Endodermal cell (in vitro differentiated cells): ENCODE data around the gene ABCC1. TPM values are rescaled to one million over a fixed set of nuclear protein-coding genes. Genes with fewer than 3 reads are reported as not detected.

Source experiments
- DNase-seq: peaks from one replicate; pipeline ENCODE4 v3.0.0-alpha.2; 2017
- H3K27ac ChIP-seq: 2 replicates; pipeline ENCODE4 v1.5.1; 2013; ENCODE audit warnings: mild to moderate bottlenecking, low read depth, low read length, moderate library complexity
- H3K27me3 ChIP-seq: 2 replicates; pipeline ENCODE4 v1.6.1; 2013; ENCODE audit warnings: mild to moderate bottlenecking, low read length, moderate library complexity; ENCODE audit not compliant: insufficient read depth, control insufficient read depth, poor library complexity, severe bottlenecking
- H3K36me3 ChIP-seq: 2 replicates; pipeline ENCODE4 v1.7.0; 2013; ENCODE audit warnings: mild to moderate bottlenecking, low read length, moderate library complexity; ENCODE audit not compliant: control insufficient read depth, insufficient read depth
- H3K4me1 ChIP-seq: one replicate; pipeline ENCODE4 v1.7.0; 2013; ENCODE audit warnings: low read length; ENCODE audit not compliant: control insufficient read depth, insufficient read depth
- H3K4me3 ChIP-seq: 2 replicates; pipeline ENCODE4 v1.5.1; 2013; ENCODE audit warnings: mild to moderate bottlenecking, low read length, moderate library complexity
- H3K9ac ChIP-seq: 2 replicates; pipeline ENCODE4 v1.6.1; 2013; ENCODE audit warnings: mild to moderate bottlenecking, low read length, moderate library complexity; ENCODE audit not compliant: poor library complexity, severe bottlenecking; ENCODE audit errors: extremely low read depth
- H3K9me3 ChIP-seq: 2 replicates; pipeline ENCODE4 v1.6.1; 2013; ENCODE audit warnings: mild to moderate bottlenecking, low read length, moderate library complexity; ENCODE audit not compliant: control insufficient read depth
- H3K27ac Mint-ChIP-seq: 2 replicates; pipeline ENCODE4 v1.8.0; 2020; ENCODE audit warnings: mixed read lengths
- H3K27me3 Mint-ChIP-seq: 2 replicates; pipeline ENCODE4 v1.8.0; 2021; ENCODE audit warnings: mild to moderate bottlenecking, mixed read lengths; ENCODE audit not compliant: insufficient read depth
- H3K36me3 Mint-ChIP-seq: 2 replicates; pipeline ENCODE4 v1.8.0; 2020; ENCODE audit warnings: low read depth, mixed read lengths
- H3K4me1 Mint-ChIP-seq: 2 replicates; pipeline ENCODE4 v1.8.0; 2020; ENCODE audit warnings: mixed read lengths
- H3K4me3 Mint-ChIP-seq: 2 replicates; pipeline ENCODE4 v1.8.0; 2020; ENCODE audit warnings: mild to moderate bottlenecking, moderate library complexity, mixed read lengths
- H3K9me3 Mint-ChIP-seq: 2 replicates; pipeline ENCODE4 v1.8.0; 2020; ENCODE audit warnings: mild to moderate bottlenecking, mixed read lengths
- CTCF ChIP-seq: fragments of 200-600 bp; sonication (generic); conservative IDR thresholded peaks from 2 replicates; pipeline ENCODE4 v1.5.0; 2021; ENCODE audit warnings: antibody characterized with exemption, mild to moderate bottlenecking
- WGBS, 2 experiments: methylation state at CpG; one replicate each; pipeline versions ENCODE4 v1.1.5 to v1.1.7; 2013; ENCODE audit warnings: missing lambda C conversion rate in 2 of 2, mixed read lengths in 1 of 2; ENCODE audit not compliant: insufficient coverage in 1 of 2, insufficient read length in 1 of 2; 5-methylcytosine and 5-hydroxymethylcytosine counted together
- total RNA-seq, 2 donors: library from RNA; stranded (reverse); fragmentation: NEBNext Ultra II Directional in 1 of 2; extraction: Animal tissue kit (Norgen Biotek cat#: 25700) in 1 of 2; gene quantifications; 2 replicates in 1 of 2; 3 replicates in 1 of 2; pipeline ENCODE4 v1.2.1, GENCODE V29; 2021

ABCC1 gene
- total RNA-seq, 2 donors from 2014 or later, result 47.1 to 51.2 TPM

DNA sequence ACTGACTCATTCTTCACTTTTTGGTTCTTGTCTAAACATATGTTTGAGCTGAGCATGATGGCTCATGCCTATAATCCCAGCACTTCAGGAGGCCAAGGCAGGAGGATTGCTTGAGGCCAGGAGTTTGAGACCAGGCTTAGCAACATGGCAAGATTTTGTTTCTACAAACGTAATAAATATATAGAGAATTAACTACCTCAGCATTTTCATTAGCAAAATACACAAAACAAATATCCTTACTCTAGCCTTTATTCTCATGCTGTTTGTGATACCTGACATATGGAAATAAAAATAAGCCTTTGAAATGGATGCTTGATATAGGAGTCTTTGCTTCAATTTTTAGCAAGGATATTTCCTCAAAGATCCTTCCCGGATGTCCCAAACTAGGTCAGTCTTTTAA is 132.8 kb downstream of the ABCC1 start:
- 93 to 97% methylated on average over 1 to 2 of the region's 2 CpGs for WGBS, 2 experiments
- H3K36me3 Mint-ChIP-seq, result peaks cover 70% of the 10 kb centered on the region
- H3K27me3 ChIP-seq, result no peaks in the 10 kb centered on the region
- no peak overlapping the region for H3K9ac ChIP-seq
- H3K27ac Mint-ChIP-seq, result no peak overlapping the region
- peaks cover 3% of the 10 kb centered on the region for H3K4me1 Mint-ChIP-seq
- H3K27ac ChIP-seq, result no peak overlapping the region
- peaks cover 39% of the 10 kb centered on the region for H3K36me3 ChIP-seq
- peaks cover 17% of the 10 kb centered on the region for H3K9me3 Mint-ChIP-seq
- H3K4me3 Mint-ChIP-seq, result no peak overlapping the region
- no peak overlapping the region for H3K4me3 ChIP-seq
- DNase-seq, result no peak
- peaks cover 2% of the 10 kb centered on the region for H3K4me1 ChIP-seq
- H3K9me3 ChIP-seq, result peaks cover 16% of the 10 kb centered on the region
- no peak for TF ChIP-seq CTCF
- no peaks in the 10 kb centered on the region for H3K27me3 Mint-ChIP-seq

GRCh38 chr16:16083421-16084156 is 134.2 kb downstream of the ABCC1 start:
- Mint-ChIP-seq H3K4me3 (no peak overlapping the region), H3K27ac (no peak overlapping the region), H3K4me1 (peaks cover 3% of the 10 kb centered on the region), H3K9me3 (peaks cover 17% of the 10 kb centered on the region), H3K36me3 (peaks cover 71% of the 10 kb centered on the region), H3K27me3 (no peaks in the 10 kb centered on the region)
- H3K9ac ChIP-seq, result no peak overlapping the region
- peaks cover 16% of the 10 kb centered on the region for H3K9me3 ChIP-seq
- WGBS, 2 experiments, result 96 to 100% methylated on average over 7 to 9 of the region's 10 CpGs
- H3K36me3 ChIP-seq, result peaks cover 43% of the 10 kb centered on the region
- DNase-seq, result no peak
- no peaks in the 10 kb centered on the region for H3K27me3 ChIP-seq
- peak overlapping the region; percentile 41 for H3K4me3 ChIP-seq
- no peak overlapping the region for H3K27ac ChIP-seq
- TF ChIP-seq CTCF, result no peak
- peaks cover 2% of the 10 kb centered on the region for H3K4me1 ChIP-seq

GRCh38 chr16:16084874-16085273 is 135.5 kb downstream of the ABCC1 start:
- H3K9ac ChIP-seq, result no peak overlapping the region
- H3K27ac Mint-ChIP-seq, result no peak overlapping the region
- no peaks in the 10 kb centered on the region for H3K27me3 ChIP-seq
- H3K27me3 Mint-ChIP-seq, result no peaks in the 10 kb centered on the region
- H3K4me1 Mint-ChIP-seq, result peaks cover 3% of the 10 kb centered on the region
- TF ChIP-seq CTCF, result no peak
- DNase-seq, result no peak
- WGBS, 2 experiments, result 92% methylated on average over 3 of the region's 3 CpGs; no CpG with 5 or more reads in 1 of the 2 experiments
- H3K9me3 ChIP-seq, result peaks cover 16% of the 10 kb centered on the region
- peaks cover 43% of the 10 kb centered on the region for H3K36me3 ChIP-seq
- no peak overlapping the region for H3K4me3 Mint-ChIP-seq
- H3K4me1 ChIP-seq, result peaks cover 2% of the 10 kb centered on the region
- H3K9me3 Mint-ChIP-seq, result peaks cover 17% of the 10 kb centered on the region
- no peak overlapping the region for H3K27ac ChIP-seq
- H3K4me3 ChIP-seq, result no peak overlapping the region
- peaks cover 71% of the 10 kb centered on the region for H3K36me3 Mint-ChIP-seq
